PFSK-1 (cell line): ENCODE data around the gene ZNF253.

Experiments used
- FOXP2 ChIP-seq: optimal IDR thresholded peaks from 2 replicates; pipeline ENCODE3; 2011; ENCODE audit warnings: borderline replicate concordance, control low read depth, inconsistent platforms; ENCODE audit not compliant: insufficient read depth; ENCODE audit errors: extremely low read length, extremely low read depth
- POLR2AphosphoS5 ChIP-seq: IDR thresholded peaks from 2 replicates; pipeline ENCODE4 v1.6.1; 2012; ENCODE audit warnings: low read depth, mild to moderate bottlenecking, control low read depth, low read length, moderate library complexity
- REST ChIP-seq, 2 experiments: IDR thresholded peaks; 2 replicates each; pipeline versions ENCODE4 v1.6.1 to v1.8.0; 2011 to 2012; ENCODE audit warnings: low read depth in 2 of 2, low read length in 2 of 2, control low read depth in 1 of 2, inconsistent platforms in 1 of 2, mild to moderate bottlenecking in 1 of 2, moderate library complexity in 1 of 2; ENCODE audit not compliant: insufficient read depth in 1 of 2
- SIN3A ChIP-seq: IDR thresholded peaks from 2 replicates; pipeline ENCODE4 v1.6.1; 2012; ENCODE audit warnings: mild to moderate bottlenecking, low read length, moderate library complexity, borderline replicate concordance; ENCODE audit not compliant: insufficient read depth
- TAF1 ChIP-seq: IDR thresholded peaks from 2 replicates; pipeline ENCODE4 v1.6.1; 2012; ENCODE audit warnings: low read length, control low read depth, borderline replicate concordance; ENCODE audit not compliant: insufficient read depth

ZNF253 gene

DNA sequence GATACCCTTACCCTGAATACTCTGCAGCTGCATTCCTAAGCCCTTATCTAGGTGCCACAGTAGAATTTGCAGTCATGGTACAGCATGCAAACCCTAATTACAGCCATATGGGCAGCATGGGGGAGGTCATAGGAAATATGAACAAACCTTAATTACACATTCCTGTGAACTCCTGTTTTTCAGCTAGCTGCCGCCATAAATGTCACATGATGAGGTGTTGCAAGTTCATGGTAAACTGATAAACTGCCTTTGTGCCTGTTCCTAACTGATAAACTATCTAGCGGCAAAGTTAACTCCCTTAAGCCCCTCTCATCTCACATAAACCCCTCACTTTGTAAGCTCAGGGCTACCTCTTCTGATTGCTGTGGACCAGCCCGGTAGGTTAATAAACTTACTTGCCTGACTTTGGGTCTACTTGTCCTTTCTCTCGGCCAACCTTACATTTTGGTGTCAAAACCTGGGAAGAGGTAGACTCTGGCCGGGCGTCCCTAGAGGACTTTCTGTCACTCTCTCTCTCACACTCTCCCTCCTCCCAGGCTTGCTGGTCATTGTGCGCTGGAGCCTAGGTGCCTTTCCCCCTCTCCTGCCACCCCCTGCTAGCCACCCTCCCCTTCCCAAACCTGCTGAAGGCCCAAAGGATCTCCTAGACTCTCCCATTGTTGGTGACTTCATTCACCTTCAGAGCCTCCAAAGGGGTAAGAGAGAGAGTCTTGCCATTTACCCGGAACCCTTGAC, 78.3 kb downstream of the ZNF253 start:
- TF ChIP-seq REST (IDR thresholded peaks at IDR 0.05; ENCODE audit: insufficient read depth in 1 of 2, low read depth in 2 of 2, low read length in 2 of 2) (no peak), POLR2AphosphoS5 (no peak), TAF1 (no peak), FOXP2 (no peak), SIN3A (no peak)
